AML-193 (cell line): ENCODE data around the gene TMEM270.
"Not testable (repeated sequence)": the region's sequence is repeated elsewhere in the genome, so short reads cannot be mapped to it uniquely, and the experiment has no call there.

ENCODE experiments used
- DNase-seq, 2 experiments: peaks; one replicate each; lab custom pipeline; 2025; lab: John Stamatoyannopoulos, UW

The TMEM270 gene

GRCh38 chr7:73860859-73861258, at the start of gene TMEM270:
Gene TMEM270 (plus strand): TSS chr7:73861159. CDS start chr7:73861195, 36 bp downstream.
- DNase-seq, result no peak

GRCh38 chr7:73811760-73812168, 49.2 kb upstream of the TMEM270 start:
- peak; percentile 2 to 5 for DNase-seq

GRCh38 chr7:73812996-73813395, 48.0 kb upstream of the TMEM270 start:
- DNase-seq, result no peak

DNA sequence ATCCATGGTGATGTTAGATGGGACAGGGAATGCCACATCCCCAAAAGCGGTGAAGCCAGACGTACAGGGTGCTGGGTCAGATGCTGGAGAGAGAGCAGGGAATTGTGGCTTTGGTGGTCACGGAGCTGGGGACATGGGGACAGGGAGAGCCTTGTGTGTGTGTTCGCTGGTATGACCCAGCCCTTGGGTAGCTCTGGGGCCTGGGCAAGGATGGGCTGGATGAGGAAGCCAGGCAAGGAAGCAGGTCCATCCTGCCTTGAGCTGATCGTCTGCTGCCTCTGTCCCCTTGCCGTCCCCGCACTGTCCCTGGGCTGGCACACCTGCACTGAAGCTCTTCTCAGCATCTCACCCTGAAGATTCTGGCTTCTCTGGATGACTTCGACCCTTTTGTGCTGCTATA, 45.5 kb upstream of the TMEM270 start:
- DNase-seq, result no peak

DNA sequence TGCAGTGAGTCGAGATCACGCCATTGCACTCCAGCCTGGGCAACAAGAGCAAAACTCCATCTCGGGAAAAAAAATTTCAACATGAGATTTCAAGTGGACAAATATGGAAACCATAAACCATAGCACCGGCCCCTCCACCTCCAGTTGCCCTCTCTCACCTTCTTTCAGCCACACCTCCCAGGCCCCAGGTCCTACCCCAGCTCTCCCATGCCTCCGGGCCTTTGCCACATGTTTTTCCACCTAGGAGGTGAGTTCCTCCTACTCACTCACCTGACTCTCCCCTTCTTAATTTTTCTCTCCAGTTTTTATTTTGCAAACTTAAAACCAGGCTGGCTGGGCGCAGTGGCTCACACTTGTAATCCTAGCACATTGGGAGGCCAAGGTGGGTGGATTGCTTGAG, 43.8 kb upstream of the TMEM270 start:
- no peak for DNase-seq

- DNase-seq, result no peak
Observed at GRCh38 chr7:73820013-73820412, 40.9 kb upstream of the TMEM270 start.

- not testable (repeated sequence) for DNase-seq
Observed at GRCh38 chr7:73821597-73822285, 39.2 kb upstream of the TMEM270 start.

DNA sequence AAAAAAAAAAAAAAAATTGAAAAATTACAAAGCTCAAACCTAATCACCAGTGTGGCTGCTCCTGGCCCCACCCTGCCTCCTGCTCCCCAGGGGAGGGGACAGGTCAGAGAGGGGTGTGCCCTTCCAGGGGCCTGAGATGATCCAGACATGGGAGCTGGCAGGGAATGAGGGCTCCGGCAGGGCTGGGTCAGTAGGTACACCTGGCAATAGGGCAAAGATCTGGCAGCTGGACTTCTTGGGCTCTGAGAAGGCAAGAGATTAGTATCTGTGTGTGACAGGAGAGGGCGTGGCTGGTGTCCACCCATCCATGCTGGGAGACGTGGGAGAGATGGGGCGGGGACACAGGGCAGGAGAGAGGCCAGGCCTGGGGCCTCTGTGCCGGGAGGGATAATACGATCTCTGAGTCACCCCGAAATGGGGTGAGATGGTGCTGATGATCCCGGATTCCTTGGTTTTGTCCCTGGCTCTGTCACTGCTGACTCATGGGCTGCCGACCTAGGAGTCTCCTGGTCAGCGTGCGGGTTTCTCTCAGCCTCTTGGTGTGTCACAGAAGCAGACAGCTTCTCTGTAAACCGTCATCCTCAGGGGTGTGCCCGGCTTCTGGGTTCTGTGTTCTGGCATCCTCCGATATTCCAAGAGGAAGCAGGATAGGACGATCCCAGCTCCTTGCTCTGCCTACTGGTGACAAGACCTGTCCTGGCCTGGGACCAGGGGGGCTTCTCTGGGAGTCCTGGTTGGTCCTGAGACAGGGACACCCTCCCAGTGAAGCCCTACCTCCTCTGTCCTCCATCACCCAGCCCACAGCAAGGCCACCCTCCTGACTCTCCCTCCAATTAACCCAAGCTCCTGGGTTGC, 38.4 kb upstream of the TMEM270 start:
- DNase-seq, result no peak

GRCh38 chr7:73823257-73823656, 37.7 kb upstream of the TMEM270 start:
- no peak for DNase-seq

DNA sequence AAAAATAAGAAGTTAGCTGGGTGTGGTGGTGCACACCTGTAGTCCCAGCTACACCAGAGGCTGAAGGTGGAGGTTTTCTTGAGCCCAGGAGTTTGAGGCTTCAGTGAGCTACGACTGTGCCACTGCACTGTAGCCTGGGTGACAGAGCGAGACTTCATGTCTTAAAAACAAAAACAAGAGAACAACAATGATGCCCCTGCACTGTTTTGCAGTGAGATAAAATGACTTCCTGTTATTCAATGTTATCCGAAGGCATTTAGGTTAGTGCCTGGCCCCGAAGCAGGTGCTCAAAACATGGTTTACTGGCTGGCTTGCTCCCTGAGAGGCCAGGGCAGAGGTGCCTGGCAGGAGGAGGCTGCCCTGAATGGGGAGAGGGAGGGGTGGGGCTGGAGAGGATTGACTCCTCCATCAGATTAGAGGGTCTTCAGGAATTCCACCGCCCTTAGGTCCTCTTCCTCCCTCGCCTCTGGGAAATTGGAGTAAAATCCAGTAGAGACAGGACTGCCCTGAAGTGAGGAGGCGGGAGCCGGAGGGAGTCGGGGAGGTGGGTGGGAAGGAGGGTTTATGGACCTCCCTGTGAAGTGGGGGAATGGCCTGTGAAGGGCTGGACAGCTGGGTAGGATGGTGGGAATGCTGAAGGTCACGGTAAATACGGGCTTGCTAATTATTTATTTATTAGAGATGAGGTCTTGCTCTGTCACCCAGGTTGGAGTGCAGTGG, 36.9 kb upstream of the TMEM270 start:
- DNase-seq, result no peak

- DNase-seq, result no peak
Observed at GRCh38 chr7:73824986-73825385, 36.0 kb upstream of the TMEM270 start.

DNA sequence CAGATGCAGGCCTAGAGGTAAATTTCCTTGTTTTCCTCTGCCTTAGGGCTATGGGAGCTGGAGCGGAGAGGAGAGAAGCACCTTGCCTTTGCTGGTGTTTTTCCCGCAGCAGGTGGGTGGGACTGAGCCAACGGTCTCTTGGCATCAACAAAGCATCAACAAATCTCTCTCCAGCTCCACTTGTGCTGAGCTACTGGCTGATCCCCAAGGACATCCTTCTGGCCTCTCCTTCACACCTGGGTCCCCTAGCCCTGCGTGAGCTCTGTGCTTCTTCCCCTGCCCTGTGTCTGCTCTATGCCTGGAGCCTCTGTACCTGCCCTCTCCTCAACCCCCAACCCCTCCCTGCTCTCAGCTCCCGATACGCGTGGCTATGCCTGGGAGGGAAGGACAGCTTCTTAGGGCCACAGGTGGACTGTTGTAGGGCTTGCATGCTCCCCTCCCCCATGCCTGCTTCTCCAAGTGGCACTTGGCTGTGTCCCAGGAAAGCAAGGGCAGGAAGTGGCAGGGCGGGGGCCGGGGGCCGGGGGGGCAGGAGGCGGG, 33.3 kb upstream of the TMEM270 start:
- no peak for DNase-seq

DNA sequence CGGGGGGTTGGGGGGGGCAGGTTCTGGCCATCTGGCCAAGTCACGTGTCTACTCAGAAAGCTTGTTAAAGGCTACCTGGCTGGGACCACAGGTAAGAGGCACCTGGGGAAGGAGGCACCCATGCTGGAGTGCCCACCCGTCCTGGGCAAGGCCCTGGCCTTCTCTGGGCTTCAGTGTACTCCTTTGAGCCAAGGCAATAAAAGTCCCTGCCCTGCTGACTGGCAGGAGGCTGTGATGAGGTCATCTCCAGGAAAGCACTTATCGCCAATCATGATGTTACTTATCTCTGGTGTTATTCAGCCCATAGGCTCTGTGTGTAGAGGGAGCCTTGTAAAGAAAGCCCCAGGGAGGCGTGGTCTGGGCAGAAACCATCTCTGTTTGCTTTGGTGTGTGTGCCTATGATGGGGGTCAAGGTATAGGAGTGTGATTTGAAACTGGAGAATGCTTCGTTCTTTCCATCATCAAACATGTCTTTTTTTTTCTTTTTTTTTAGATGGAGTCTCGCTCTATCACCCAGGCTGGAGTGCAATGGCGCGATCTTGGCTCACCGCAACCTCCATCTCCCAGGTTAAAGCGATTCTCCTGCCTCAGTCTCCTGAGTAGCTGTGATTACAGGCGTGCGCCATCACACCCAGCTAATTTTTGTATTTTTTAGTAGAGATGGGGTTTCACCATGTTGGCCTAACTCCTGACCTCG, 32.7 kb upstream of the TMEM270 start:
- no peak for DNase-seq

DNA sequence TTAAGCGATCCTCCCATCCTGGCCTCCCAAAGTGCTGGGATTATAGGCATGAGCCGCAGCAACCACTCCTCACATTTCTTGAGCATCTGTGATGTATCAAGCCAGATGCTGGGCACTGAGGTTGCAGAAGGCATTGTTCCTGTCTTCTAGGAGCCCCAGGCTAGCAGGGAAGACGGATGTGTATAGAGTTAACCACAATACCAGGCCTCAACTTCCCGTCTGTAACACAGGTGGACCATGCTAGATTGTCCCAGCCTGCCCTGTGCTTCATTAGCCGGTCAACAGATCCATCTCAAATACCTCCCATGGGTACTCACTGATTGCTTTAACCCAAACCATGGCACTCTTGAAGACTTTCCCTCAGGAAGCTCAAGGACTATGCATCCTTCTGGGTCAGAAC, 32.0 kb upstream of the TMEM270 start:
- no peak for DNase-seq

DNA sequence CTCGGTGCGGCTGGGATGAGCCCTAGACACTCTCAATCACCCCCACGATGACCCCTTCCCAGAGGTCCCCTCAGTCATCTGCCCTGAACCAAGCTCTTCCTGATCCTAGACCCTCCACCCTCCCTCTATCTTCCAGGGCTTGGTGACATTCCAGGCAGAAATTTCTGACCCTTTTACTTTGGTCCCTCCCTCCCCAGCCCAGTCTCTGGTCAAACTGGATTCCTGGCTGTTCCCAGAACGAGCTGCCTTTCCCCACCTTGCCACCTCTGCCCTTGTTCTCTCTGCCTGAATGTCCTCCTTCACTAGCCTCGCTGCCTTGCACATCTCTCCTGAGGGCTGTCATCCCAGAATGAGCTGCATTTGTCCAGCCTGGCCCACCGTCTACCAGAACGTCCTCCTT, 31.5 kb upstream of the TMEM270 start:
- DNase-seq, result no peak

DNA sequence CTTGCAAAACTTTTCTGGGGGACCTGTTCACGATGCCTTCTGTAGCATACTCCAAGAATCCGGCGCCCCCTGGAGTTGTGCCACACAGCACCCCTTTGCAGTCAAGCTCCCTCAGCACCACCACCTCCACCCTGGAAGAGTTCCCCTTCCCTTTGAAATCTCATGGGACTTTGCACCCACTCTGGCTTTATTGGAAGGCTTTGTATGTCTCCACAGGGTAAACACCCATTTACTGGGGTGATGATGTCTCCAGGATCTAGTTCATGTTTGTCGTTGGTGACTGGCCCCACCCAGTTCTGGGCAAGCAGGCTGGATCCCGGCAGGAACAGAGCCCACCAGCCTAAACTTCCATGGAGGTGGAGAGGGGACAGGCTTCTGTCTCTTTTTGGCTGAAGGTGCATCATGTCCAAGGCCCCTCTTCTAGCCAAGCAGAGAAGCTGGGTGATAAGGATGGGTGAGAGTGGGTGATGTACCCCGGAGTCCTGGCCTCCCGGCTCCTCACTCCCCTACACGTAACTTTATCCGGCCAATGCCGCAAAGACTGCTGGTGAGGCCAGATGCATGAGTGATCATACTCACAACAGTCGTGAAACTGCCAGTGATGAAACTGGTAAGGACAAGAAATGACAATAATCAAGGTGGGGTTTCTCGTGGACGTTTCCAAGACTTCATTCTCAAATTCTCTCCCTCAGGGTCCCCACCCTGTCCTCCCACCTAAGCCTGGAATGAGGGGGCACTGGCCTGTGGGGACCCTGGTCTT, 30.9 kb upstream of the TMEM270 start:
- DNase-seq, result no peak

- DNase-seq, result no peak
Observed at GRCh38 chr7:73830681-73831583, 30.0 kb upstream of the TMEM270 start, which contains the start of gene CLDN4. Gene CLDN4 (plus strand): TSS chr7:73830996. CDS start chr7:73831202, 206 bp downstream.

GRCh38 chr7:73831584-73831833, 29.4 kb upstream of the TMEM270 start:
- no peak for DNase-seq

GRCh38 chr7:73831834-73832651, 28.9 kb upstream of the TMEM270 start:
- DNase-seq, result no peak
